T-helper 22 cell (primary cell): ENCODE results near the gene ERGIC3.

ENCODE experiments used
- DNase-seq: peaks from one replicate; pipeline ENCODE4 v3.0.0-alpha.2; 2020; ENCODE audit warnings: low read depth

ERGIC3 gene

DNA sequence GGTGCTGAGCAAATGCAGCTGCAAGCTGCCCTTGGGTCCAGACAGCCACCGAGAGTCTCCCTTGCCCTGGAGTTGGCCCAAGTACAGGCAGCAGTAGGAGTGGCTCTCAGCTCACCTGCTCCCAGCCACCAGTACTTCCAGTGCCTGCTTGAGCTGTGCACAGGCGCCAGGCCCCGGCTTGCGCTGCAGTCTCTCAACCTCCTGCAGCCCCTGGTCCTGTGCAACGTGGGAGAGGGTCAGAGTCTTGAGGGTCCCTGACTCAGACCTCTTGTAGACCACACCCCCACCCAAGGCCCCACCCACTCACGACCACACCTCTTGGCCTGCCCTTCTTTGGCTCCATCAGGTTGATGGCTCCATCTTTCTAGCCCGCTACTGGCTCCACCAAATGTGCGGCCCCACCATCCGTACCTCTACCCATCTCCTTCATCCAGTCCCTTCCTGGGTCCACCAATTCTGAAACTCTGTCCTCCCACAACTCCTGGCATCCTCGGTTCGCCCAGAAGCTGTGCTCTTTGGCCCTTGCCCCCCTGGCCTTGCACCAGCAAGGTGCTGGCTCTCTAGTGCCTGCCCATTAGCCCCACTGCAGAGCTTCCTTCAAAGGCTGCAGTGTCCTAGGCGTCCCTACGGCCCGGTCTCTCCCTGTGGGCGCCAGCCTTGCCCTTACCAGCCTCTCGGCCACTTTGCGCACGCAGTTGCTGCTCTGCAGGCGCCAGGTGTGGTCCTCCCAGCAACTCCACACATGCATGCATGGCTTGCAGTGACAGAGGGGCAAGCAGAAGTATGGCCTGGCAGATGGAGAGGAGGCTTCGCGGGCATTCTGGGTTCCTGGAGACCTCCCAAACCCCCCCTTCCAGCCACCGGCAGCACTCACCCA is 57.3 kb downstream of the ERGIC3 start:
- DNase-seq, result no peak

- no peak for DNase-seq
Observed at GRCh38 chr20:35599776-35600120, 57.9 kb downstream of the ERGIC3 start.

- DNase-seq, result no peak
Observed at GRCh38 chr20:35600176-35600992, 58.5 kb downstream of the ERGIC3 start.

- peak; percentile 64 for DNase-seq
Observed at GRCh38 chr20:35600993-35601973, 59.4 kb downstream of the ERGIC3 start.

DNA sequence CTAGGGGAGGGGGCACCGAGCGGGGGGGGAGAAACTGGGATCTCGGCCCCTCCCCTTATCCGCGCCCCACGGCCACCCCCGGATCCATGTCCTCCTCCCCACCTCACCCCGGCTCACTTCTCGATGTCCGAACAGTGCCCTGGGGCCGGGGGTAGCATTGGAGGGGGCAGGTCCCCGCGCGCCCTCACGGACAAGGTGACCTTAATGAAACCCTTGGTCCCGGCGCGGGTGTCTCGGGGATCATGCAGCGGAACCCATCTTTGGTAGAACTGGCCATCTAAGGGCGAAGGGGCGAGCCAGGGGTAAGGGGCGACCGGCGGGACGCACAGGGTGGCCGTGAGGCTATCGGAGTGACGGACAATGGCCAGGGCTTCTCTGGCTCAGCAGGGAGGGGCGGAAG is 60.1 kb downstream of the ERGIC3 start:
- no peak for DNase-seq

- DNase-seq, result no peak
Observed at GRCh38 chr20:35602851-35603495, 61.1 kb downstream of the ERGIC3 start.

- no peak for DNase-seq
Observed at GRCh38 chr20:35603695-35604448, 62.0 kb downstream of the ERGIC3 start.

GRCh38 chr20:35604449-35604747 is 62.5 kb downstream of the ERGIC3 start:
- no peak for DNase-seq

DNA sequence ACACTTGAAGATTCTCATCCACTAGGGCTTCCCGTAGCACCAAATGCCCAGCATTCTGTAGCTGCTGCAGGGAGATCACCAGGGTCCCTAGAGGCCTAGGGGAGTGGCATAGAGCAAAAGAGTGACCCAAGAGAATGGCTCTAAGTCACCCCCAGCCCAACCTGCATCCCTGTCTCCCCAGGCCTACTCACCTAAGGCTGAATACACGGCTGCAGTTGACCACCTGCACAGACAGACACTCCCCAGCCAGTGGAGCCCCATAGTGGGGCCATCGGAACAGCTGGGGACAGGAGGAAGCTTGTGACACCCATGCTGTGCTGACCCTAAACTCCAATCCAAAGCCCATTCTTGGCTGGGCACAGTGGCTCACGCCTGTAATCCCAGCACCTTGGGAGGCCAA is 64.2 kb downstream of the ERGIC3 start:
- no peak for DNase-seq
